ENCODE measurements around the gene DPP6.
"Not testable (repeated sequence)": the region's sequence is repeated elsewhere in the genome, so short reads cannot be mapped to it uniquely, and the experiment has no call there.

DNA sequence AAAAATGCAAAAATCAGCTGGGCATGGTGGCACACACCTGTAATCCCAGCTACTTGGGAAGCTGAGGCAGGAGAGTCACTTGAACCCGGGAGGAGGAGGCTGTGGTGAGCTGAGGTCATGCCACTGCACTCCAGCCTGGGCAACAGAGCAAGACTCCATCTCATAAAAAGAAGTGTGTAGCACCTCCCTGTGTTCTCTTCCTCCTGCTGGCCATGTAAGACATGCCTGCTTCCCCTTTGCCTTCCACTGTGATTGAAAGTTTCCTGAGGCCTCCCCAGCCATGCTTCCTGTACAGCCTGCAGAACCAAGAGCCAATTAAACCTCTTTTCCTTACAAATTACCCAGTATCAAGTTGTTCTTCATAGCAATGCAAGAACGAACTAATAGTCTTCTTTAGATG is 870.3 kb downstream of the DPP6 start:
- TF ChIP-seq POLR2AphosphoS5 (IDR thresholded peaks at IDR 0.05; ENCODE audit: low read depth, low read length); POLR2A (IDR thresholded peaks at IDR 0.05; ENCODE audit: low read depth, low read length); POU2F2 (IDR thresholded peaks at IDR 0.05; ENCODE audit: low read depth, low read length); TAF1 (IDR thresholded peaks at IDR 0.05; ENCODE audit: low read depth, low read length); PAX5 (IDR thresholded peaks at IDR 0.05; ENCODE audit: insufficient read depth, low read length, severe bottlenecking); SPI1 (IDR thresholded peaks at IDR 0.05; ENCODE audit: low read depth, low read length): not testable (repeated sequence)
